ENCODE measurements around the gene GRID1.

Gene GRID1

DNA sequence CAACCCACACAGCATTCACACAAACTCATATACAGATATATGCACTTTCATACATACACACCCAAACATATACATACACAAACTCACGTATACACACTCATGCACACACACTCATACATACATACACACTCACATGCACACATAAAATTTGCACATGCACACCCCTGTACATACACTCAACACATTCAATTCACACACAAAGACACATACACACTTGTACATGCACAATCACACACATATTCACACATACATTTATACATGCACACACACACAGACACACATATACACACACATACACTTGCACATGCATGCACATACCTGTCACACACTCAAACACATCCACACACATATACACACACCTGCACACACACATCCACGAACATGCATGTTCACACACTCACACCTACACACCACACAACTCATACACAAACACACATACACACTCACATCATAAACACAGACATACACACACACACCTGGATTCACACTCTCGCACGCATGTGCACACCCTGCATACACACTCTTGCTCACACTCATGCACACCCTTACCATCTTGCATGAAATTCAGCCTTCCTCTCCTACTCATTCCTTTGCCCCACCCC lies 451.2 kb downstream of the GRID1 start:
- no peak for ATAC-seq

DNA sequence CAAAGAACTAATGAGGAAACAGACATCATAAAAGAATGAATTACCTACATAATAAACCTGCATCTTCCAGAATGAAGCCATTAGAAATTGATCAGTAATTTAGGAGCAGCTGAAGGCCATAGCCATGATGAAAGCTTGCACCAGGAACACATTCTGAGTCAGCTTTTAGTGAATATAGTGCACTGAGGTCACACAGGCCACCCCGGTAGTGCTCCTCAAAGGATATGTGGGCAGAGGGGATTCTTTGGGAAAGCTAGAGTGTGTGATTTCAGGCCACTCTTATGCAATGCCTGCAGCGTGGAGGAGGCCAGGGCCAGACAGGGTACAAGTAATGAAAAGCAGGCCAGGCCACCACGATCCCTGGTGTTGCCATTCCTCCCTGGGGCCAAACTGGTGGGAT lies 451.9 kb downstream of the GRID1 start:
- no peak for ATAC-seq

DNA sequence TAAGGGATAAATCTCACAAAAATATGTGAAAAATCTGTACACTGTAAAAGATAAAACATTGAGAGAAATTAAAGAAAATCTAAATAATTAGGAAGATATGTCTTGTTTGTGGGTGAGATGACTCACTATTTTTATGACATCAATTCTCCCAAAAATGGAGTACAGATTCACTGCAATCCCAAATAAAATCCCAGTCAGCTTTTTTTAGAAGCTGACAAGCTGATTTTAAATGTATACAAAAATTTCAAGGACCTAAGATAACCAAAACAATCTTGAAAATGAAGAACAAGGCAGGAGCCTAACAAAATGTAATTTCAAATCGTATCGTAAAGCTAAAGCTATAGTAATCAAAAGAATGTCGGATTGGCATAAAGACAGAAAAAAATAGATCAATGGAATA lies 458.1 kb downstream of the GRID1 start:
- ATAC-seq = no peak

DNA sequence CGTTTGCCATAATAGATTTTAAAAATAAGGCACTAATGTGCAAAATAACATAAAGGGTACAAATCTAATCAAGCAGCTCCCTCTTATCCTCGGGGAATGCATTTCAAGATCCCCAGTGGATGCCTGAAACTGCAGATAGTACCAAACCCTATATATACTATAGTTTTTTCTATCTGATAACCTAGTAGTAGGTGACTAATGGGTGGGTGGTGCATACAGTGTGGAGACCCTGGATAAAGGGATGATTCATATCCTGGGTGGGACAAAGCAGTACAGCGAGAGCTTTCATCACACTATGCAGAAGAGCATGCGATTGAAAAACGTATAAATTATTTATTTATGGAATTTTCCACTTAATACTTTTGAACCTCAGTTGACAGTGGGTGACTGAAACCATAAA lies 464.5 kb downstream of the GRID1 start:
- ATAC-seq = no peak

DNA sequence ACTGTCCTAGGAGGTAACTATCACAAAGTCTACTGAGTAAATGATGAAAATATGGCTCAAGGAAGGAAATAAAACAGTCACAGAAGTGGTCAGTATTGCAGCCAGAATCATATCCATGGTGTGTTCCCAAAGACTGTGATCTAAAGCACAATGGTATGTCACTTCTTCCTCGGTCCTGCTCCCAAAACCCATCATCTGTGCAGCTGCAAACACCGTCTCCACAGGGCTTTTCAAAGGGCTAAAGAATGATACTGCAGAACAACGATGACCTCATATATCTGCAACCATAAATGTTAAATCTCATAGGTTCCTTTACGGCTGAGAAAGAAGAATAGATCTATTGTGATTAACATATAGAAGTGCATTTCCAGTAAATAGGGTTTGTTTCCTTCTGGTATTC lies 465.0 kb downstream of the GRID1 start:
- no peak for ATAC-seq

DNA sequence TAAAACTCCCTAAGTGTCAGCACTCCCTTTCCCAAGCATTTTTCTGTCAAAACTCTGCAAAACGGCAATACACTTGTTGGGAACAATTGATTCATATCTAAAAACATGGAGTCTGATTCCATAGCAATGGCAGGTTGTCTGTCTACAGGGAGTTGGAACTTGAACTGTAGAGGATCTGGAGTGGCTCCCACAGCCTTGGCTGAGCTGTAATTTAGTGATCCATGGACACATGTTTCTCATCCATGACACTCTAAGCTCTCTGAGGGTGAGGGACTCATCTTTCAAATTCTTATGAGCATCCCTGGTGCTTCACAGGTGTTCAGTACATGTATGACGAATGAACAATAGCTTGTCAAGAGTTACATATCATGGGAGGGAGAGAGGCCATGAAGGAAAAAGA lies 466.1 kb downstream of the GRID1 start:
- no peak for ATAC-seq

DNA sequence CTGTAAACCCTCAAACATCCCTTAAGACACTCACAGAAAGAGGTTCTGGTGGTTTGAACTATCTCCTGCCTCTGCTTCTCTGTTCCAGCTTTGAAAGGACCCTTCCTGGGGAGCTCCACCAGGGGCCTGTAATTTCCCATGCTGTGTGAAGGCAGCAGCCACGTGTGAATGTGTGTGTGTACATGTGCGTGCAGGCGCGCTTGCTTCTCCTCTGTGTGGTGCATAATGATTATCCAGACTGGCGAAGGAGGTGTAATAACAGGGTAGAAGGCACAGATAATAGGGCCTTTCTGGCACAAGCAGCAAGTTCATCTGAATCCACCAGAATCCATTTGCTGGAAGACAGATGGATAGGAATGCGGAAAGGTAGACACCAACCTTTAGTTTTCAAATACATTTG lies 466.5 kb downstream of the GRID1 start:
- no peak for ATAC-seq

DNA sequence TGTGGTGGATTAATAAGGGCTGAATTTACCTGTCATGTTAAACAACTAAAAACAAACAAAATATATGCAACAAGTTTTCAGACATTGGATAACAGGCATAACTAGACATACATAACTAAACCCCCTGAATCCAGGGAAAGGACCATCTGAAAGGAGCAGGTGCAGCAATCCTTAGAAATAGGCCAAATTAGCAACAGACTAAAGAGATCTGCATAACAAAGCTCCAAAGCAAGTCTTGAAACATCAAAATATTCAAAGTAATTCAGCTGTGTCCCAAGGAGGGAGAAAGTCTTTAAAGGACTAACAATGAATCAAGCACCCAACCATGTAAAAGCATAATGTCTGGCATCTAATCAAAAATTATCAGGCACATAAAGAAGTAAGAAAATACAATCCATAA lies 475.1 kb downstream of the GRID1 start:
- ATAC-seq = no peak

DNA sequence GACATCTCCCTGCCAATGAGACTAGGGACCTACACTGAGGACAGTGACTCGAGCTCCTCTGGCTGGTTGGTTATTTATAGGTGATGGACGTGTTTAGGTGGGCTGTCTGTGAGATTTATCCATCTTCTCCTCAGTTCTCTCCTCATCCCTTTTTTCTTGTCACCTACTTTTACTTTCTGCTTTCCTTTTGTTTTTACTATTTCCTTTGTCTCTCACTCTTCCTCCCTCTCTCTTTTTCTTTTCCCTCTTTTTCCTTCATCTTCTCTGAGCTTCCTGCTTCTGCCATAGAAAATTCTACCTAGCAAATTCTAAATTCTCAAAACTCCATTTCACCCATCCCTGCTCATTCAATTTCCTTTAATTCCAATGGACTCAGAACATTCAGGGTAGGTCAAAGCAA lies 478.0 kb downstream of the GRID1 start:
- no peak for ATAC-seq

DNA sequence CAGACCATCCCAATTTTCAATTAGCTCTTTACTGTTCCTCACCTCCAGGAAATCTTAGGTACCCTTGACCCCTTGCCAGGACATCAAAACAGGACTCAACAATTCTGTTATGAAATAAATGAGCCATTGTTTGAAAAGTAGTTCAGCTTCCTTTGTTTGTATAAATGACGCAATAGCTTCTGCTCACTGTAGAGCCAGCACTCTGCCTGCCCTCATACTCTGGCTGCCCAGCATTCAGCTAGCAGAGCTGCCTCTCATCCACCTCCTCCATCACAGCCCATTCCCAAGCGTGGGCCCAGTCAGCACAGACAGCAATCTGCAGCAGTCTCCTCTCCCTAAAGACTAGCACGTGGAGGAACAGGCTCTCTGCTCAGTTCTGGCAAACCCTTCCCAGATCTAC lies 478.6 kb downstream of the GRID1 start:
- no peak for ATAC-seq

DNA sequence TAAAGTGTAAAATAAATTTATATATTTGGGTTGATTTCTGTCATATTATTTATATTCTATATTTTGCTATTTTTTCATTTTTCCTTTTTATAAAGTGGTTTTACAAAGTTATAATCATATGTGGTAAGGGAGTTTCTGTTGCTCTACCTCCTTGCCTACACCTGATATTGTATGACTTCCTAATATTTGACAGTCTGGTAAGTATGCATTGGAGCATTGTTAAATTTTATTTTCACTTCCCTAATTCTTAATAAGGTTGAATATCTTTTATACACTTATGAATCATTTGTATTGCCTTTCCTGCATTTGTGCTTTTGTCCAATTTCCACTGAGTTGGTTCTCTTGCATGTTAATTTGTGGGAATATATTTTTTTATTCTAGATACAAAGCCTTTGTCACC lies 492.4 kb downstream of the GRID1 start:
- ATAC-seq = no peak

DNA sequence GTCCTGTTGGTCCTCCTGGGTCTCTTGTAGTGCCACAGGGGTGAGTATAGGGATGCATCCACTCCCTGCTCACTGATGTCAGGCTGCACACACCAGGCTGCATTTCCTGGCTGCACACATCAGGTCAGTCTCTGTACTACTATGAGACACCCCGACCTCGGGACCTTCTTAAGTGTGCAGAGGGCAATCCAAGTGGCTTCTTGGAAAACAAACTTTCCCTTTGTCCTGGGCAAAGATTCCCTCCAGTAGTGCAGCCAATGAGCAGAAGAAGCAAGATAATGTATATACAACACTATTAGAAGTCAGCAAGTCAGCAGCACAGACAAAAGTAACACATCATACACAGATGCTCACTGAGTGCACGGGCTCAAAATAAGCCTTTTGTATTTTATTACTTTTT lies 493.5 kb downstream of the GRID1 start:
- peak in 1 of 2 donors; percentile 21 for ATAC-seq

DNA sequence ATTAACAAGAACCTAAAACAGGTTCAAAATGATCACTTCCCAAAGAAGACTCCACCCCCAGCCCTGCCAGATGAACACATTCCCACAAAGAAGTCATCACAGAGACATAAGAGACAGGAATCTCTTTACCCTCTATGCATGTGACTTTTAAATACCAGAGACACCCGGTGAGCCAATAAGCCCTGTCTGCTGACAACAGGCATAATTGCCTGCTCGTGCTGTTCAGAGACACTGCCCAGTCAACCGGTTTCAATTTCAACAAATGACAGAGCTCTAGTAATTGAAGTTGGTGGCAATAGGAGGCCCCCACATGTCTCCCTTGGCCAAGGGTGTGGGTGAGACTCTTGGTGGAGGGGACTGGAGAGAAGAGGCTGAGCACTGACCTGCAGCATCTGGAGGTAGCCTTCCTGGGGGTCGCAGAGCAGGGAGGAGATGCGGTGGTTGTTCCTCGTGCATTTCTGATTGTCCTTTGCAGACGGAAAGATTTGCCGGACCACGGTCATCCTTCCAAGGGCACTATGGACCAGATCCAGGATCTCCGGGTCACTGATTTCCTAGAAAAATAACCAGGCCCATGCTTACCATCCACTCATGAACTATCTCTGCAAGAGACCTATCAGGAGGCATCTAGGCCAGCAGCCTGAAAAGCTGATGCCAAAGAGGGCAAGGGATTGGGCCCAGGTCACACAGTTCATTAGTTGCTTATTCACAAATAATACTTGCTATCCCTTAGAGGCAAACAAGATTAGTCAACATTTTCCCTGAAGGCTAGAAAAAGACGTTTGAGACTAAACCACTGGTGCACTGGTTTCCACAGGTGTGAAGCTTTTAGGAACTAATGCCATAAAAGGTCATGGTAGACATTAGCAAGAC lies 497.7 kb downstream of the GRID1 start:
- no peak for ATAC-seq

DNA sequence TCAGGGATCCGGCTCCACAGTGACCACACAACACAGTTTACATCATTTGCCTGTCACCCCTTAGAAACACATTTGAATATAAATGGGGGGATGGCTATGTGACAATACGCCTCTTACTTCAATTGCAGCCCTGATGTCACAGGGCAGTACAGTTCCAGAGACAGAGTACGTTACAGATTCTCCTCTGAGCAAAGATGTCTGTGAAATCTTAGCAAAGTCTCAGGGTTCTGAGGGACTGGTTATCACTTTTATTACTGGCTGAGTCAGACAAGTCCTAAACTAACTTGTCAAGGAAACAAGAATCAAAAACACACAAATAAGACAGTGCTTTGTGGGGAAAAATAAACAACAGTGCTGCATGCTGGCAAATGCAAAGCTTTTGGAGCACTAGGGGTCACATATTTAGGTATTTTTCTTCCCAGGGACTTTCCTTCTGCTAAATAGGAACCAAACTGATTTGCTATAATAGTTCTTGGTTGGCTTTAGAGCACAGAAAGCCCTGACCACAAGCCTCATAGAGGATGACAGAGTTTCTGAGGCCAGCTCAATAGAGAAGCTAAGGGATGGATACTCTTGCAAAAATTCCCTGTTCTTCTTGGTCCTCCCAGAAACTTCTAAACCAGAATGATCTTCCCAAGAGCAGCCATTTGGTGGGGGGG lies 501.6 kb downstream of the GRID1 start:
- no peak for ATAC-seq

DNA sequence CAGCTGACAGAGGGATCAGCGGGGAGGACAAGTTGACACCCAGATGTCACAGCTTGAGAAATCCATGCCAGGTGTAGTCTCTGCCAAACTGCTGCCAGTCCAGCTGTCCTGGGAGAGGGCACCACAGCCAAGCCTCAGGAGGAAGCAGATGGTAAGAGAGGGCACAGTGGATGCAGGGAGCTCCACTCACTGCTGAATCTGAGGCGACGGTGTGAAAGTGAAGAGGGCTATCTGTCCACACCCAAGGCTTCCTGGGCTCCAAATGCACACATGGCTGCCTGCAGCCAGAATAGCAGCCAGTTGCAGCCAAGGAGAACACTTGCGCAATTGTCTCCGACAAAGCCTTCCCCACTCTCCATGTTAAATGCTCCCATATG lies 502.4 kb downstream of the GRID1 start:
- no peak for ATAC-seq

DNA sequence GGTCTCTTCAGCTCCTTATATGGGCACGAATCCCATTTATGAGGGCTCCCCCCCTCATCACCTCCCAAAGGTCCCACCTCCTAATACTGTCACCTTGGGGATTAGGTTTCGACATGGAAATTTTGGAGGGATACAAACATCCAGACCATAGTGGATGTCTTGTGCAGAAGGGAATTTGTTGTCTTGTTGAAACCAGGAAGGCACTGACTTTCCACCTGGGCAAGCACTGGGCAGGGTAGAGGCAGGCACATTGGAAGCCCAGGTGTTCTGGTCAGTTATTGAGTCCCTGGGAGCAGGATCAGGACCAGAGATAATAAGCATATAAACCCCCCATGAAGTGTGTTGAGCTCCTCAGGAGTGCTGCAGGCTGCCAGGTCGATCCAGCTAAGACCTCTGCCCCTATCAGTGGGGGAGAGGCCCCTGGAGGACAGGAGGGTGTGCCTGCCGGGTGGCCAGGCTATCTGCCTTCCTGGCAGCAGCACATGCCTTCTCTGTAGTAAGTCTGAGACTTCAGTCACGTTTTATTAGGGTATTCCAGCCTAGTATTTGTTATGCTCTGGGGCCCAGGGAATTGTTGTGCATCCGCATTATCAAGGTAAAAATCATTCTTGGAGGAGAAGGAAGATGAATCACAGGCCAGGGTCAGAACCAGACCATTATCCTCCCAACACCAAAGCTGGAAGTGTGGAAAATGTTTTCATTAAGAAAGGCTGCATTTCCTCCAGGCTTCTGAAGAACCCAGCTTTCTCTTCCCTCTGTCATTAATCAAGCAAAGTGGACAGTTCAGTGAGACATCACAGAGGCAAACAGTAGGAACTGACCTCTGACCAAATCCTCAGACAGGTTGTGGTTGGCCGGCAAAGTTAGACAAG lies 503.1 kb downstream of the GRID1 start:
- ATAC-seq = no peak

DNA sequence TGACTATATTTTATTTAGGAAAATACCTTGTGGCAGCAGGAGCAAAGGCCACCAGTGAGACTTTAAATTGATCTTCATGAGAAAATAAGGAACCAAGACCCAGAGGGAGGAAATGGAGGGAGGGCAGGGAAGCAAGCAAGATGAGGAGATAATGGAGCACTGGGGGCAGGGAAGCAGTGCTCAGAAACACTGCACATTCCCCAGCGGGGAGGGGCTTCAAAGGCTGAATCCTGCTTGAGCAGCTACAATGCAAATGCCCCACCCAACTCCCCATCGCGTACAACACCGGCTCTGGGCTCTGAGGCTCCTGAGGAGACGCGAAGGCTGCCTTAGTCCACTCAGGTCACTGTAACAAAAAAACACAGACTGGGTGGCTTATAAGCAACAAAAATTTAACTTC lies 503.8 kb downstream of the GRID1 start:
- no peak for ATAC-seq

DNA sequence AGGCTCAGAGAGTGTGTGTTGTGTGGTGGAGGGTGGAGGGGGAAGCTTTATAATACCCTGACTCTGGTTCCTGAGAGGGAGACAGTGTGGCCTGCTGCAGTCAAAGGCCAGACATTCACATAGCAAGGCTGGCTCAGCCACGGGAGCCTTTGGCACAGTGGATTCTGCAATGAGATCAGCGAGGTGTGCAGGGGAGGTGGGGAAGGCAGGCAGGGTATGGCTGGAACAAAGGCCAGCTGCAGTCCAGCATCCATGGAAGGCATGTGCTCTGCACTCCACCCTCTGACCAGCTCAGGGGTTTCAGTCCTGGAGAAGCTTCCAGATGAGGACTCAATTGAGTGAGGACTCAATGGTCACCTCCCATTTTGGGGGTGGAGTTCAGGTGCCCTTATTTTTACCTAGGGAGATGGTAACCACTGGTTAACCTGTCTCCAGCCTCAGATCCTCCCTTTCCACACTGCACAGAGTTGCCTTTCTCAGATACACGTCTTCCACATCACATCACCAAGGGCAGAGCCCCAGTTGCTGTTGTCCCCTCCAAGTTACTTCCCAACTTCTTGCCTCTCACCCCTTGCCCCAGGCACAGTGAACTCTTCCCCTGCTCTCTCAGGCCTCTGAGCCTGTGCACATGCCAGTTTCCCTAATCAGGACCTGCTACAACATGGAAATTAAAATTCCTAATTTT lies 504.9 kb downstream of the GRID1 start:
- no peak for ATAC-seq

DNA sequence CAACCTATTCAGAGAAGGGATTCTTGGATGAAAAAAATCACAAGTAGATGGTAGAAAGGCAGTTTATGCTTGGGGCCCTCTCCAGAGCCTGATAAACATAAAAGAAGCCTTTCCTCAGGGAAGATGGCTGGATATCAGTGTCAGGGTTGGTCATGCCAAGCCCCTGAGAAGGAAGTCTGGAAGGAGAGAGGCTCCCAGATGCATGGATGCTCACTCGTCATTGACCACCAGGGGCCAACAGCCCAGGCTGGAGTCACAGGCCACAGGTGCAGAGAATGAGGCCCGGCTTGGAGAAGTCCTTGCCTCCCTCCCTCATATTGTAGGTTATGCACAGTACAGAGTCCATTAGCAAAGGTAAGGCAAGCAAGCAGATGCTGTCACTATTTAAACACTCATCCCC lies 506.7 kb downstream of the GRID1 start:
- ATAC-seq = no peak

DNA sequence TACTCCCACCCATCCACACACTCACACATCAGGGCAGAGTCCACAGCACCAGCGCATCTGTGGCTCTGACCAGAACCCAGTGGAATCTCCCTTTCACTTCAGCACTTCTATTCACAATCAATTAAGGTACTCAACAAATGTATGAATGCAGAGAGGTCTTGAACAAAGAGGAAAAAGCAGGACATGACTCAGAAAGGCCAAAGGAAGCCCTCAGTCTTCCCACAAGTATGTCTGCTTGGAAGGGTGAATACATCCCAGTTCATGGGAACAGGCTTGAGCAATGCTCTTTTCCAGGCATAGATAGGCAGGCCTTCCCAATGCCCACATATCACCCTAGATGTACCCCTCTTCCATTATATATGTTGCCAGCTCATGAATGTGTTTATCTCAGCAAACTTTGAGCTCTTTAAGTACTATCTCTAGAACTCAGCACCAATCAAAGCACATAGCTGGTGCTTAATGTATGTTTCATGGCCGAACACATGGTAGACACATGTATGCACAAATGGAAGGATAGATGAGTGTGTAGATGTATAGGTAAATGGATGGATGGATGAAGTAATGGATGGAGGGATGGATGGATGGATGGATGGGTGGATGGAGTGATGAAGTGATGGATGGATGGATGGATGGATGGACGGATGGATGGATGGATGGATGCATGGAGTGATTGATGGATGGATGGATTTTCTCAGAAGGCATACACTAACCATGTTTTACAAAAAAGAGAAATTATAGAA lies 507.6 kb downstream of the GRID1 start:
- no peak for ATAC-seq

DNA sequence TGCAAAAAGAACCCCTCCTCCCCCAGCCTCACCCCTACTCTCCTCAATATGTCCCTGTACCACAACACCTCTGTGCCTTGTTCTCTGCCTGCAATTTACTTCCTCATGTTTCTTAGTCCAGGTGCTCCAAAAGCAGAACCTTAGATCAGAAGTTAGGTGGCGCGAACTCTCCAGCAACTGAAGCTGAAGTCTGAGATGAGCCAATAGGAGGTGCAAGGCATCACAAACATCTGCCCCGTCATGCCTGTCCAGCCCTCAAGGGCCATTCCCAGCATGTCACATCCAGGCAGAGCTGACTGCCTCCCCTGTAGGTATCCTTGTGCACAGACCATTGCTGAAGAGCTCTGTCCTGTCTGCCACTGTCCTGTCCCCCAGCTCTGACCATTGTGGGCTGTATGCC lies 508.8 kb downstream of the GRID1 start:
- no peak for ATAC-seq

DNA sequence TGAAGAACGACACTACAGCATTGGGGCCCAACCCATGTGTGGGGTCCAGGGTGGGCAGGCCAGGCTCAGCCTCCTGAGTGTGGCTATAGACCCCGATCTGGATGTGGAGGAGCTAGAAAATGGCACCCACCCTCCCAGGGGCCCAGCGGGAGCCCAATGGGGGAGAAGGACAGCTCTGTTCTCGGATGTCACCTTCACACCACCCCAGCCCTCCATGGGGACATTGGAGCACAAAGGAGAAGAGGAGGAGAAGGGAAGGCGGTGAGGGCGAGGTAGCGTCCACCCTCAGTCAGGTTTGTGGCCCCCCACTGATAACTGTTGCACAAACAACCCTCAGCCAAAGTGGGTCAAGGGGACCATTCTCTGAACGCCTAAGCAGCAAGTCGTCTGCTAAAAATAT lies 509.3 kb downstream of the GRID1 start:
- ATAC-seq = no peak

Measured in activated CD4-positive, CD25-positive, alpha-beta regulatory T cell treated with anti-CD3 and anti-CD28 coated beads, Interleukin-2, amount 50 U/mL, for 24 hours (primary cell).